HG03457 (cell line): ENCODE data around the gene SPR.

ENCODE experiments used
- ATAC-seq: cut with Tn5 transposase; IDR thresholded peaks from one replicate; pipeline ENCODE4 v1.9.1; 2021; ENCODE audit warnings: moderate number of reproducible peaks; ENCODE audit not compliant: unreplicated experiment

The SPR gene

GRCh38 chr2:72929010-72929409, 41.8 kb downstream of the SPR start:
- no peak for ATAC-seq

DNA sequence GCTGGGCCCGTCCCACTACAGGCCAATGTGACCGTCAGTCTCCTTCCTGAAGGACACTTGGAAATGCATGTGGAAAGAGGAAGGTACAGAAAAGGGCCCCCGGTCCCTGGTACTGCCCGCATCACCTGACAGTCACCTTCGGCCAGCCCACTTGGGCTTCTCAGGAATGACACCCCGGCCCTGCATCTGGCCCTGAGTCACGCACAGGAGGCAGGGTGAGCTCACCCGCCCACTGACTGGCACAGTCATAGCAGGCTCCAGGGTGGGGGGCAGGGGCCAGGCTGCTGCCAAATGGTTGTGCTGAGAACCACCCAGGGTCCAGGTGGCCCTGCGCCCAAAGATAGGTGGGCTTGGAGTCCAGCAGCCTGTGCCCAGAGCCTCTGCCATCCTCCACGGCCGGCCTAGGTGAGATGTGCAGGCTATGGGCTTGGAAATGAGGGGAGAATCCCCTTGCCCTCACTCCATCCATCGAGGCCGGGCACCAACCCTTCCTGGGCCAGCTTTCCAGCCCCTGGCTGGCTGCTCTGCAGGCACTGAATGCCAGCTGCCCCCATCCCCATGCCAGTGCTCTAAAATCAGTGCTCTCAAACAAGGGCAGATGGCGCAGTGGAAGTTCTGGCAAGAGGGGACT, 44.2 kb downstream of the SPR start:
- ATAC-seq: no peak

DNA sequence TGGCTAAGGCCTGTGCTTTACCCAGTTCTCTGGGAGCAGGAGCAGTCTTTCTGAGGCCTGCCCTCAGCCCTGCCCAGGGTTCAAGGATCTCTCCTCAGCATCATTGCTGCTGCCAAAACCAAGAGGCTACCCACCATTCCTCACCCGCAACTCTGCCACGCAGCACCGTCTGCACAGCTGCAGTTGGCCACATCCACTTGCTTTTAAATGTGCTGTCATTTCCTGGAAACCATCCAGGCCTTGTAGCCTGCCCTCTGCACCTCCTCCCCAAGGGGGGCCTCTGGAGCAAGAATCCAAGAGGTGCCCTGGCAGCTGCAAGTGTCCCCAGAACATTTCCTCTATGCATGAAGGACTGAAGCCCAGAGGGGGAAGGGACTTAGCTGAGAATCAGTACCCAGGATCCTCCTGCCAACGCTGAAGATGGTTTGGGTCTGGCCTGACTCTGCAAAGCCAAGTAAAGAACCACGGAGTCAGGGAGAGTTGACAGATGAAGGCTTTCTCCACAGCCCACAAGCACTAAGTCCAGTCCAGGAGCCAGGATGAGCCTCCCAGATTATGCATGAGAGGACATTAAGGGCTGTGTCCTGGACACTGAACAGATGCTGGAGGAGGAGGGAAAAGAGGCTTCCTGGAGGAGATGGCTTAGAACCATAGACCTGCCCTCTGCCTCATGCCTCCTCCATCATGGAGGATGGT, 45.0 kb downstream of the SPR start:
- ATAC-seq: no peak

DNA sequence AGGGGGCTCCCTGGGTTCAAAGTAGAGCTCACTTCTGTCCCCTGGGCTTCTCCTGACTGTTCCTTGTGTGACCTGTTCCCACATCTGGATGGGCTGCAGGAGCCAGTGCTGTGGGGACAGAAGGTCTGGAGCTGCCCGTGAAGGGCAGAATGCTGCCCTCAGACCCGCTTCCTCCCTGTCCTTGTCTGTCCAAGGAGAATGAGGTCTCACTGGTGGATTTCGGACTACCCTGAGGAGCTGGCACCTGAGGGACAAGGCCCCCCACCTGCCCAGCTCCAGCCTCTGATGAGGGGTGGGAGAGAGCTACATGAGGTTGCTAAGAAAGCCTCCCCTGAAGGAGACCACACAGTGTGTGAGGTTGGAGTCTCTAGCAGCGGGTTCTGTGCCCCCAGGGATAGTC, 45.6 kb downstream of the SPR start:
- no peak for ATAC-seq

DNA sequence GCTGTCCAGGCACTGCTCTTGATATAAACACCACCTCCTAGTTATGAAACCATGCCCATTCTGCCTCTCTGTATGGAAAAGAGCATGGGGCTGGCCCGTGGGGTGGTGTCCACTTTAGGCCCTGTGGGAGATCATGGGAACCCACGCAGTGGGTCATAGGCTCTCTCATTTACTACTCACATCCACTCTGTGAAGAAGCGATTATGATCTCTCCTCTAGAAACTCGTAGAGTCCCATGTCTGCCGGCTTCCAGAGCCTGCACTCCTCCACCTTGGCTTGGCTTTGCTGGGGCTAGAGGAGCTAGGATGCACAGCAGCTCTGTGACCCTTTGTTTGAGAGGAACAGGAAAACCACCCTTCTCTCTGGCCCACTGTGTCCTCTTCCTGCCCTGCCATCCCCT, 46.0 kb downstream of the SPR start:
- ATAC-seq: no peak

- no peak for ATAC-seq
Measured at GRCh38 chr2:72933646-72934151, 46.5 kb downstream of the SPR start.

- ATAC-seq: no peak
Measured at GRCh38 chr2:72934683-72935610, 47.7 kb downstream of the SPR start.

- ATAC-seq: no peak
Measured at GRCh38 chr2:72935611-72935957, 48.4 kb downstream of the SPR start.

DNA sequence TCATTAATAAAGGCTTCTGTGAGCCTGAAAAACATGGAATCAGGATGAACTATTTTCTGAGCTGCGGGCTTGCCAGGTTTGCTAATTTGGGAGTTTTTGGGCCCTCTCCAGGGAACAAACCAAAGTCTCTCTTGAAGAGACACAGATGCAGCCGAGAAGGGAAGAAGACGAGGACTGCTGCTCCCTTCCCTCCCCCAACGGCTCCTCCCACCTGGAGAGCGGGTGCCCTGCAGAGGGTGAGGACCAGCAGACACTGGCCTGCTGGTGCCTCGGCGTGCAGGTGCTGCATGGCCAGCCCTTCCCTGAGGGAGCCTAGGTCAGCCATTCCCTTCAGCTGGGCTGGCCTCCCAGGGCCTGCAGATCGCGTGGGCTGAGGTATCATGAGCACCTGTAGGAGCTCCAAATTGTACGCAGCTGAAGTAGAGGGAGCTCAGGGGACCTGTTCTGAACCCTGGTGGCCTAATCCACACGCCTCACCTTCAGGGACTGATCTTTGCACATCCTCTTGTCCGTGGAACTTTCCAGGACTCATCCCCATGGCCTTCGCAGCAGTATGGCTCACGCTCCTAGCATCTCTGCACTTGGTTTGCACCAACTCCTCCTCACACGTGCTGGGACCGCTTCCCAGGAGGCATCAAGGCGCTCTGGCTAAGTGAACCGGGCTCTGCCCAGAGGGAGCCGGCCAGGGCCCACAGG, 49.6 kb downstream of the SPR start:
- ATAC-seq: no peak

DNA sequence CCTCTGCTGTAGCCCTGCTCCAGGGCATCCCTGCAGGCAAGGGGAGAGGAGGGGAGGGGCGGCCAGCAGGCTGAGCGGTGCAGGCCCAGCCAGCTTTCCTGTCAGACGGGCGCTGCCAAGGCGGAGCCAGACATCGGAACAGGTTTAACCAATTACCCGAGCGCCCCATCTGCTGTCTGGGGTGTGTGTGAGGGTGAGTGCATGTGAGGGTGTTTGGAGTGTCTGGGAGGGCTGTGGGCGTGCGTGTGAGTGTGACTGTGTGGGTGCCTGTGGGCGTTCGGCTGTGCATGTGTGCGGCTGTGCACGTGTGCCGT, 50.1 kb downstream of the SPR start:
- ATAC-seq: no peak

GRCh38 chr2:72938455-72938854, 51.2 kb downstream of the SPR start:
- ATAC-seq: no peak

DNA sequence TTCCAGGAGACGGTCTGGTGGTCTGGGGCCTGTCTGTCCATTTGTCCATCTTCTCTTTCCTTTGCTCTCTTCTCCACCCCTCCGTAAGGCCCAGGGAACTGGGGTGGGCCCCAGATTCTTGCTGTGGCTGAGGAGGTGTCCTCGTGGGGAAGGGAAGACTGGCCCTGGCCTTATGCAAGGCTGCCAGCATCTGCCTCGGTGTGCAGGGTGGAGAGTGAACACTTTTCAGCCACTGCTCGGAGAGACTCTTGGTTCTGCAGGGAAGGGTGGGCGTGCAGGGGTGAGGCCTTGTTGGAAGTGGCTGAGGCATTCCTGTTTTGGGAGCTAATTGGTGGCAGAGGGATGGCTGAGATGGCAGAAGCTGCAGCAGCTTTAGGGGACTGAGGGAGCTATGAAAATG, 53.2 kb downstream of the SPR start:
- ATAC-seq: no peak

- no peak for ATAC-seq
Measured at GRCh38 chr2:72940786-72941185, 53.6 kb downstream of the SPR start.
